GM12873 (cell line): ENCODE results near the gene SLC7A8.

ENCODE experiments used
- CTCF ChIP-seq: IDR thresholded peaks from 2 replicates; pipeline ENCODE4 v1.5.1; 2012; ENCODE audit warnings: low read depth, mild to moderate bottlenecking, moderate library complexity, low read length, control low read depth; ENCODE audit not compliant: insufficient read depth; ENCODE audit errors: missing control alignments

Gene SLC7A8

GRCh38 chr14:23175823-23176222 is 7.6 kb downstream of the SLC7A8 start:
- no peak for TF ChIP-seq CTCF

- no peak for TF ChIP-seq CTCF
Measured at GRCh38 chr14:23174296-23175184, 8.9 kb downstream of the SLC7A8 start.

GRCh38 chr14:23173796-23174195 is 9.7 kb downstream of the SLC7A8 start:
- no peak for TF ChIP-seq CTCF

GRCh38 chr14:23173031-23173430 is 10.4 kb downstream of the SLC7A8 start:
- no peak for TF ChIP-seq CTCF

GRCh38 chr14:23172574-23172973 is 10.9 kb downstream of the SLC7A8 start:
- TF ChIP-seq CTCF: no peak

- TF ChIP-seq CTCF: no peak
Measured at GRCh38 chr14:23172096-23172495, 11.4 kb downstream of the SLC7A8 start.

GRCh38 chr14:23171222-23171975 is 12.1 kb downstream of the SLC7A8 start:
- no peak for TF ChIP-seq CTCF
